Cardiac septum (tissue), 1 donor: ENCODE measurements around the gene MCC. TPM values are rescaled to one million over a fixed set of nuclear protein-coding genes. Genes with fewer than 3 reads are reported as not detected.

Experiments used
- DNase-seq: peaks from one replicate; pipeline ENCODE4 v3.0.0-alpha.2; 2020; ENCODE audit warnings: low spot score
- intact Hi-C: fragments of 100-400 bp; cut with DNase I; formaldehyde crosslinking; loops from one replicate; pipeline ENCODE4 v1.14.0; 2022
- total RNA-seq: library from RNA; stranded (reverse); fragmentation: NEBNext Ultra II Directional; extraction: Animal tissue kit (Norgen Biotek cat#: 25700); gene quantifications from one replicate; pipeline ENCODE4 v1.2.1, GENCODE V29; 2021
- donor health status: DM: no; HTN: no; CAD: no.

Gene MCC
- total RNA-seq, 1 donor from 2014 or later, result 17.7 TPM

DNA sequence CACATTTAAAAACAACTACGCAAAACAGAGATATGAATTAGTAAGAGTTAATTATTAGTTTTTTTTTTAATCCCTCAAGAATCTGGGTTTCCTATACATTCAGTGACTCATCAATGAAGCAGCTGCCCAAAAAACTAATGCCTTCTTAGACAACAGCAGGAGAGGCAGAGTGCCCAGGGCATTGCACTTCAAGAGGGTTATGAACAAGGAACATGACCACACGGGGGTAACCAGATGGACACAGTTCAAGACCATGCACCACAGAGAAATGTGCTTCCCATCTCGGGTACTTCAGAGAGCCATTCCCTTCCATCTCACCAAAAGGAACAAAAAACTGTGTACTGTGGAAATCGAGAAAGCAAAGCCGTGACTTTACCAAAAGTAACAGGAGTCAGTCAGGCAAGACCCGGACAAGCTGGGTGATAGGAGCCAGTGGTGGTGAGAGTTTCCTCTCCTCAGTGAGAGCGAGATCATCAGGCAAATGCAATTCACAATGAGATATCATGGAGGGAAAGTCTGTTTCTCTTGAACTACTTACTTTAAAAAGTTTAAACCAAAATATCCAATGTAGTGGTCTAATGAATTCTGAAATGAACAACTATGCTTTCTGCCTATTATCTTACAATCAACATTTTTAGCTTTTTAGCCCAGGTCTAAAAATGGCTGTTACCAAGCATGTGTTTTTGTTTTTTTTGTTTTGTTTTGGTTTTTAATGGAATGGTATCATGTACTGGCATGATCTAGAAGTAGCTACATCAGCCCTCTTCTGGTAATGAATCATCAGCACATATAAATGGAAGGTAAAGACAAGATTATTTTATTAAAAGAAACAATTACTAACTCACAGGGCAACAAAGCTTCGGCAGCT is 245.5 kb downstream of the MCC start:
- no peak for DNase-seq
- intact Hi-C loops, result no loop called here

GRCh38 chr5:113240951-113241726 is 247.1 kb downstream of the MCC start:
- intact Hi-C loops, result no loop called here
- DNase-seq, result no peak

GRCh38 chr5:113240032-113240431 is 248.2 kb downstream of the MCC start:
- no peak for DNase-seq
- intact Hi-C loops, result no loop called here

DNA sequence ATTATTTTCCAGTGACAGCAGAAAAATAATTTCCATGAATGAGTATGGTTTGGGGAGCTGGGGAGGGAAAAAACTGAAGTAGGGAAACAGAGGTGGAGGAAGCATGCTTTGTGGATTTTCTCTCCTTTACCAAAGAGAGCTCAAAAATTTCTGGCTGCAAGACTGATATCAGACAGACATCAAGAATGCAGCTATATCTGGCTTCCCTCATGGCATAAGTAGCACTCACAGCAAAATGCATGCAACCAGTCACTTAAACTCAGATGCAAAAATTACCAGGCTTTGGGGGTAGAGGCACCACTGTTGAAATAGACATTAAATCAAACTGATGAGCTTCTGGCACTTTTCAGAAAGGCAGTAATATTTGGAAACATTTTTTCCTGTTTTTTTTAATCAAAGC is 250.4 kb downstream of the MCC start:
- DNase-seq, result no peak
- intact Hi-C loops, result no loop called here

DNA sequence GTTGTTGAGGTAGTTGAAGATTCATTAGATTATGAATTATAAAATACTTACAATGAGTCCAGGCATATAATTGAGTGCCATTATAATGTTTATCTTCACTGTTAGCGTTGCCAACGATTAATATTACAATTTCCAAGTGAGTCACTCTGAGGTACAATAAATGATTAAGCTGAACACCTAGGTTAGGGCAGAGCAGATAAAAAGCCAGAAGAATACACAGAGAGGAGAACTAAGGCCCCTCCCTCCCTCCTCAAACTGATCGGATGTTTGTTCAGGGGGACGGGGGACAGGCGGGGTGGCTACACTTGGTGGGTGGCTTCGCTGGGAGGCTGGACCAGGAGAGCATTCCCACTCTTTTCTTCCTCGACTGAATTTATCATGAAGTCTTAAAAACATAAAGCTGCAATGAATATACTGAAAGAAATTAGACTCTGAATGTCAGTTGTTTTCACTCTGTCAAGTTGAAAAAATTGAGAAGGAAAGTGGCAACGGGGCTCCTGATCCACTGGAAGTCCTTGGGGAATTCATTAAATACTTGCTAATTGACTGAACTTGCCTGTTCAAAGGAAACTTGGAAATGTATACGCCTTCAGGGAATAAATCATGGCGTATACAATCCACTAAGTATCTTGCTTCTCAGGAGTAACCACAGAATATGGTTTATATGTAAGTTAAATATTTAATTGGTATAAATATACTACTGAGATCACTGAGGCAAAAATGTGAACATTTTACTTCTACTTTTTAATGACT is 251.5 kb downstream of the MCC start:
- no peak for DNase-seq
- intact Hi-C loops, result no loop called here

DNA sequence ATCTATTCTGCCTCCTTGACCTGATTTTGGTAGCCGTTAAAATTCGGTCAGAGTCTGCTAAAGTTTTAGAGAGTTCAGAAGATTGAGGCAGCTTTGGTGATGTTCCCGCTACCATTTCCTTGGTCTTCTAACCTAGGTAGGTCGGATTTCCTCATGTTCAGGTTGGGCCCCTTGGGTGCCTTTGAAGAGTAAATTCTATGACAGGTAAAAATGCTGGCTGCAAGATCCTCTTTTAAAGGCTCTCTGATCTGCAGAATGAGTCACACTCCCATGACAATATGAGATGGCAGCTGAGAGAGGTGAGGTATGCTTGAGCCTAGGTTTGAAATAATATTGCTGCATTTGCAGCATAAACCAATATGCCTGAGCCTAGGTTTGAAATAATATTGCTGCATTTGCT is 252.4 kb downstream of the MCC start:
- intact Hi-C loops, result no loop called here
- no peak for DNase-seq

DNA sequence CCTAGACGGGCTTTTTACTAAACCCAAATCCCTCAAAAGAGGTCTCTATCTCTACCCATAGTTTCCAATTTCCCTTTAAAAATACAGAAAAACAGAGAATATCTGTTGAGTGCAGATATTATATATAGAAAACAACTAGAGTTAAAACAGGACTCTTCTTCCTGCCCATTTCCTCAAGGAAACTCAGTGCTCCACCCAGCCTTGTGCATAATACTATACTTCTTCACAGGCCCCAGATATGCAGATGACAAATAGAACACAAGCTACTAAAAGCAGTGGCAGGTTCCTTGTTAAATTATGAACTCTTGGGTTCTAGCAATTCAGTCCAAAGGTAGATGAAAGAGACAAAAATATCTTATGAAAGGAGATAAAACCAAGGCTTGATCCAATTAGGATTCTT is 253.7 kb downstream of the MCC start:
- no peak for DNase-seq
- intact Hi-C loops, result no loop called here

GRCh38 chr5:113233606-113234005 is 254.6 kb downstream of the MCC start:
- intact Hi-C loops, result no loop called here

GRCh38 chr5:113232667-113233066 is 255.6 kb downstream of the MCC start:
- DNase-seq, result no peak
- intact Hi-C loops, result no loop called here

More at GRCh38 chr5:113233606-113234005, 254.6 kb downstream of the MCC start:
- DNase-seq, result no peak

GRCh38 chr5:113232221-113232620 is 256.0 kb downstream of the MCC start:
- intact Hi-C loops, result no loop called here
- DNase-seq, result no peak

DNA sequence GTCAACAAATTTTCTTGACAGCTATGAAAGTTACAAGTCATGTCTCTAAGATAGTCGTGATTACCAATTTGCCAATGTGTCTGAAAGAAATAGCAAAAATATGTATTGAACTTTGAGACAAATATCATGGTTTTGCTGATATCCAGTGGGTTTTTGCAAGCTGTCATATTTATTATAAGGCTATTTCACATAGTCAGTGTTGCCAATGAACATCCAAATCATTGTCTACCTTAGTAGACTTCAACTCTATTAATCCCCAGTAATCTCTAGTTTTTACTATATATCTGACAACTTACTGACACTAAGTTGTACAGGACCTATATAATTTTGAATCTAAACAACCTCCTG is 256.6 kb downstream of the MCC start:
- intact Hi-C loops, result no loop called here
- DNase-seq, result no peak

DNA sequence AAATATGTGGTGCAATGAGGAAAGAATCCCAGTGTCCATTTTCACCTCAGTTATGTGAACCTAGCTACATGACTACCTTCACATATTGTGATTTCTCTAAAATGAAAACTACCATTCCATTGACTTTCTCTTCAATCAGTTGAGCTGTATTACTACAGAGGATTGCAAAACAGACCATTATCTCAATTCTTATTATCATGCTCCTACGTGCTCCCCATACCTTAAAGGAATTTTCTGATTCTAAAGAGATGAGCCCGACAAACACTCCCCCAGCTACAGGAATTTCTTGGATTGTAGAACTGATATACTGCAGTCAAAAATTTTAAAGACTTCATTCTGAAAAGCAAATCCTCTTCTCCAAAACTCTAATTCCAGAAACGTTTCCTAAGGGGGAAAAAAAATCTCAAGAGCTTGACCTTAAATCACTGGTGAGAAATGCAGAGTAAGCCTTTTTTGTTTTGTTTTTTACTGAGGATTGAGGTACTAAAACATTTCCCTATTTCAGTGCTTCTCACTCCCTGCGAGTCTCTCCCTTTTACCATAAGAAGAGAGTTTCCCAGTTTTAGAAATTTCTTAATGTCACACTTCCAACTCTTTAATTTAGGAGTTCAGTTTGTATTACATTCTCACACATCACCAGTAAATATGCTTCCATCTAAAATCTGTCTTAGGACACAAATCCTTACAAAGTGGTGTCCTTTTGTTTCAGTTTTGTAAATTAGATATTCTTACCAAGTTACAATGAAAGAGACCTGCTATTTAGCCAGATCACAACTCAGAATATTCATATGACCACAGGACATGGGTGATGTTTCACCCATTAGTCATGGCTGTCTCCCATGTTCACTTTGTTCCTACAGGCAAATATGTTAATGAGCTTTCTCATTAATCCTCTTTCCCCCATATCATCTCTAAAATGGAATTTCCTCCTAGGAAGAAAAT is 257.3 kb downstream of the MCC start:
- intact Hi-C loops, result no loop called here
- no peak for DNase-seq

DNA sequence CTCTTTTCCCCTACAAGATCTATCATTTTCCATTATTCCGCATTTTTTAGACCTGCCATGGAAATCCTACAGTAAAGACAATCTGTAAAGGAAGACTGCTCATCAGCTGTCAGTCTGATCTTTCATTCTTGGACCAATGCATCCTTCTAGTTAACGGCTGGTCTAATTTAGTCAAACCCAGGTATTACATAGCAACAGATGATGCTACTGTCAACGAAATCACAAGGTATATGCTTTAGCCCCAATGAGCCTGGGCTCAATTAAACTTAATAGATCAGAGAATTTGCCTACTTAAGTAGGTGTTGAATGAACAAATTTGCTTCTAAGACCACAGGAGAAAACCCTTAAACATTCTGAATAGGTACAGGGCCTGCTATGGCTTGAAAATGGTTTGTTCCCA is 260.5 kb downstream of the MCC start:
- intact Hi-C loops, result no loop called here
- DNase-seq, result no peak

- intact Hi-C loops, result no loop called here
- DNase-seq, result no peak
Observed at GRCh38 chr5:113226116-113226736, 262.0 kb downstream of the MCC start.

DNA sequence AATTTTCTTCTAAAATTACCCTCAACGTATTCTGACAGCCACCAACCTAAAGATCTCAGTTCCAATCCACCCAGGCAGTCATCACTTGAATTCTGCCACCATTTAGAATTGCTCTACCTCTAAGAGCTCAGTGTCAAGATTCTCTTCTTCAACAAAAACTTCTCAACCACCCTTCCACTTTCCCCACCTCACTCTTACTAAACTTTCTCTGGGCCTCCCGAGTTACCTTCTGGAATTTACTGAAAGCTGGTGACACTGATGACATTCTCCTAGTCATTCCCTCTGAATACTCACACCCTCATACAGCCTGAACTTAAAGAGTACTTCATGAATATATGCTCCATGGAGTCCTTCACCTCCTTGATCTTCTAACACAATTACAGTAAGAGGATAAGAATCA is 263.0 kb downstream of the MCC start:
- intact Hi-C loops, result no loop called here
- DNase-seq, result no peak

- intact Hi-C loops, result no loop called here
- DNase-seq, result no peak
Observed at GRCh38 chr5:113224605-113225065, 263.6 kb downstream of the MCC start.

DNA sequence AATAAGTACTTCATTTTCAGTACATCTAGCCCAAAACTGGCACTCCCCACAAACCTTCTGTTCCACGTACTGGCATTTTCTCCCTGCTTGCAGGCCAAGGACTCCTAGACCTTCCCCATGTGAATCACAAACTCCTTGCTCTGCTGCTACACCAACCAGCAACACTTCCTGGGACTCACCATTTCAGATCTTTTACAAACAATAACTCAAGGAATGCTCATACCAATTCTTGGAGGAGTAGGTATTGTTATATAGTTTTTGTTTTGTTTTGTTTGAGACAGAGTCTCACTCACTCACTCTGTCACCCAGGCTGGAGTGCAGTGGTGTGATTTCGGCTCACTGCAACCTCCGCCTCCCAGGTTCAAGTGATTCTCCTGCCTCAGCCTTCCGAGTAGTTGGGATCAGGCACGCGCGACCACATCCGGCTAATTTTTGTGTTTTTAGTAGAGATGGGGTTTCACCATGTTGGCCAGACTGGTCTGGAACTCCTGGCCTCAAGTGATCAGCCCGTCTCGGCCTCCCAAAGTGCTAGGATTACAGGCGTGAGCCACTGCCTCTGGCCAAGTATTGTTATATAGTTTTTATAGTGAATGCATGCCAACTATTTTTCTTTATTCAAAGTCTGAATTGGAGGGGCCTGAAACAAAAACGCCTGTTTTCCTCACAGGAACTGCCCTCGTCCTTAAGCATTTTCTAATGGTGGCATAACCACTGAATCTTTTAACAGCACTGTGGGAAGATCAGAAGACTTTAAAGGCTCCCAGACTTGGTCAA is 264.2 kb downstream of the MCC start:
- intact Hi-C loops, result no loop called here

GRCh38 chr5:113223315-113223714 is 264.9 kb downstream of the MCC start:
- DNase-seq, result no peak
- intact Hi-C loops, result no loop called here

More for the DNA sequence above, 264.2 kb downstream of the MCC start:
- DNase-seq, result no peak
